ENCODE measurements around the gene ADAM12.

ADAM12 gene

GRCh38 chr10:125999694-126000093 is 388.6 kb downstream of the ADAM12 start:
- H3K4me3 ChIP-seq (ENCODE audit: low read depth, low read length): no peak overlapping the region
- H3K36me3 ChIP-seq (ENCODE audit: insufficient read depth, low read length): no peaks in the 10 kb centered on the region
- no peak overlapping the region for H2AFZ ChIP-seq (ENCODE audit: low read length, unreplicated experiment)
- no peaks in the 10 kb centered on the region for H3K27me3 ChIP-seq (ENCODE audit: insufficient read depth, low read length)
- no peaks in the 10 kb centered on the region for H3K4me1 ChIP-seq (ENCODE audit: control insufficient read depth, insufficient read depth, low read length, unreplicated experiment)
- no peaks in the 10 kb centered on the region for H3K79me2 ChIP-seq (ENCODE audit: control insufficient read depth, insufficient read depth, low read length, unreplicated experiment)
- no peak overlapping the region for H3K27ac ChIP-seq (ENCODE audit: low read depth, low read length)

- Histone ChIP-seq H3K36me3 (ENCODE audit: insufficient read depth, low read length) (no peaks in the 10 kb centered on the region), H3K79me2 (ENCODE audit: control insufficient read depth, insufficient read depth, low read length, unreplicated experiment) (no peaks in the 10 kb centered on the region), H3K27me3 (ENCODE audit: insufficient read depth, low read length) (no peaks in the 10 kb centered on the region), H2AFZ (ENCODE audit: low read length, unreplicated experiment) (no peak overlapping the region), H3K4me1 (ENCODE audit: control insufficient read depth, insufficient read depth, low read length, unreplicated experiment) (no peaks in the 10 kb centered on the region), H3K4me3 (ENCODE audit: low read depth, low read length) (no peak overlapping the region), H3K27ac (ENCODE audit: low read depth, low read length) (no peak overlapping the region)
Measured at GRCh38 chr10:125997586-125997985, 390.7 kb downstream of the ADAM12 start.

GRCh38 chr10:125995726-125996304 is 392.5 kb downstream of the ADAM12 start:
- H3K27me3 ChIP-seq (ENCODE audit: insufficient read depth, low read length): no peaks in the 10 kb centered on the region
- no peaks in the 10 kb centered on the region for H3K4me1 ChIP-seq (ENCODE audit: control insufficient read depth, insufficient read depth, low read length, unreplicated experiment)
- no peak overlapping the region for H2AFZ ChIP-seq (ENCODE audit: low read length, unreplicated experiment)
- H3K27ac ChIP-seq (ENCODE audit: low read depth, low read length): no peak overlapping the region
- no peaks in the 10 kb centered on the region for H3K79me2 ChIP-seq (ENCODE audit: control insufficient read depth, insufficient read depth, low read length, unreplicated experiment)
- no peak overlapping the region for H3K4me3 ChIP-seq (ENCODE audit: low read depth, low read length)
- no peaks in the 10 kb centered on the region for H3K36me3 ChIP-seq (ENCODE audit: insufficient read depth, low read length)

GRCh38 chr10:125994601-125995000 is 393.7 kb downstream of the ADAM12 start:
- Histone ChIP-seq H3K4me1 (ENCODE audit: control insufficient read depth, insufficient read depth, low read length, unreplicated experiment) (no peaks in the 10 kb centered on the region), H3K27ac (ENCODE audit: low read depth, low read length) (no peak overlapping the region), H3K4me3 (ENCODE audit: low read depth, low read length) (no peak overlapping the region), H2AFZ (ENCODE audit: low read length, unreplicated experiment) (no peak overlapping the region), H3K79me2 (ENCODE audit: control insufficient read depth, insufficient read depth, low read length, unreplicated experiment) (no peaks in the 10 kb centered on the region), H3K36me3 (ENCODE audit: insufficient read depth, low read length) (no peaks in the 10 kb centered on the region), H3K27me3 (ENCODE audit: insufficient read depth, low read length) (no peaks in the 10 kb centered on the region)

- H3K27ac ChIP-seq (ENCODE audit: low read depth, low read length): no peak overlapping the region
- no peaks in the 10 kb centered on the region for H3K79me2 ChIP-seq (ENCODE audit: control insufficient read depth, insufficient read depth, low read length, unreplicated experiment)
- H3K4me3 ChIP-seq (ENCODE audit: low read depth, low read length): no peak overlapping the region
- H3K4me1 ChIP-seq (ENCODE audit: control insufficient read depth, insufficient read depth, low read length, unreplicated experiment): no peaks in the 10 kb centered on the region
- no peaks in the 10 kb centered on the region for H3K36me3 ChIP-seq (ENCODE audit: insufficient read depth, low read length)
- no peak overlapping the region for H2AFZ ChIP-seq (ENCODE audit: low read length, unreplicated experiment)
- no peaks in the 10 kb centered on the region for H3K27me3 ChIP-seq (ENCODE audit: insufficient read depth, low read length)
Measured at GRCh38 chr10:125992254-125992653, 396.0 kb downstream of the ADAM12 start.

- Histone ChIP-seq H2AFZ (ENCODE audit: low read length, unreplicated experiment) (no peak overlapping the region), H3K27me3 (ENCODE audit: insufficient read depth, low read length) (no peaks in the 10 kb centered on the region), H3K27ac (ENCODE audit: low read depth, low read length) (no peak overlapping the region), H3K36me3 (ENCODE audit: insufficient read depth, low read length) (no peaks in the 10 kb centered on the region), H3K79me2 (ENCODE audit: control insufficient read depth, insufficient read depth, low read length, unreplicated experiment) (no peaks in the 10 kb centered on the region), H3K4me3 (ENCODE audit: low read depth, low read length) (no peak overlapping the region), H3K4me1 (ENCODE audit: control insufficient read depth, insufficient read depth, low read length, unreplicated experiment) (no peaks in the 10 kb centered on the region)
Measured at GRCh38 chr10:125991392-125991791, 396.9 kb downstream of the ADAM12 start.

- H3K27ac ChIP-seq (ENCODE audit: low read depth, low read length): no peak overlapping the region
- H3K4me1 ChIP-seq (ENCODE audit: control insufficient read depth, insufficient read depth, low read length, unreplicated experiment): no peaks in the 10 kb centered on the region
- H3K4me3 ChIP-seq (ENCODE audit: low read depth, low read length): no peak overlapping the region
- no peak overlapping the region for H2AFZ ChIP-seq (ENCODE audit: low read length, unreplicated experiment)
- no peaks in the 10 kb centered on the region for H3K27me3 ChIP-seq (ENCODE audit: insufficient read depth, low read length)
- H3K79me2 ChIP-seq (ENCODE audit: control insufficient read depth, insufficient read depth, low read length, unreplicated experiment): no peaks in the 10 kb centered on the region
- H3K36me3 ChIP-seq (ENCODE audit: insufficient read depth, low read length): no peaks in the 10 kb centered on the region
Measured at GRCh38 chr10:125990974-125991373, 397.3 kb downstream of the ADAM12 start.

- Histone ChIP-seq H3K27ac (ENCODE audit: low read depth, low read length) (no peak overlapping the region), H2AFZ (ENCODE audit: low read length, unreplicated experiment) (no peak overlapping the region), H3K27me3 (ENCODE audit: insufficient read depth, low read length) (no peaks in the 10 kb centered on the region), H3K4me3 (ENCODE audit: low read depth, low read length) (no peak overlapping the region), H3K36me3 (ENCODE audit: insufficient read depth, low read length) (no peaks in the 10 kb centered on the region), H3K4me1 (ENCODE audit: control insufficient read depth, insufficient read depth, low read length, unreplicated experiment) (no peaks in the 10 kb centered on the region), H3K79me2 (ENCODE audit: control insufficient read depth, insufficient read depth, low read length, unreplicated experiment) (no peaks in the 10 kb centered on the region)
Measured at GRCh38 chr10:125989791-125990190, 398.5 kb downstream of the ADAM12 start.

- H3K36me3 ChIP-seq (ENCODE audit: insufficient read depth, low read length): no peaks in the 10 kb centered on the region
- H2AFZ ChIP-seq (ENCODE audit: low read length, unreplicated experiment): no peak overlapping the region
- no peak overlapping the region for H3K4me3 ChIP-seq (ENCODE audit: low read depth, low read length)
- H3K79me2 ChIP-seq (ENCODE audit: control insufficient read depth, insufficient read depth, low read length, unreplicated experiment): no peaks in the 10 kb centered on the region
- H3K27me3 ChIP-seq (ENCODE audit: insufficient read depth, low read length): no peaks in the 10 kb centered on the region
- no peak overlapping the region for H3K27ac ChIP-seq (ENCODE audit: low read depth, low read length)
- no peaks in the 10 kb centered on the region for H3K4me1 ChIP-seq (ENCODE audit: control insufficient read depth, insufficient read depth, low read length, unreplicated experiment)
Measured at GRCh38 chr10:125985557-125986240, 402.6 kb downstream of the ADAM12 start.

- Histone ChIP-seq H2AFZ (ENCODE audit: low read length, unreplicated experiment) (no peak overlapping the region), H3K27ac (ENCODE audit: low read depth, low read length) (no peak overlapping the region), H3K4me3 (ENCODE audit: low read depth, low read length) (no peak overlapping the region), H3K27me3 (ENCODE audit: insufficient read depth, low read length) (no peaks in the 10 kb centered on the region), H3K79me2 (ENCODE audit: control insufficient read depth, insufficient read depth, low read length, unreplicated experiment) (no peaks in the 10 kb centered on the region), H3K36me3 (ENCODE audit: insufficient read depth, low read length) (no peaks in the 10 kb centered on the region), H3K4me1 (ENCODE audit: control insufficient read depth, insufficient read depth, low read length, unreplicated experiment) (no peaks in the 10 kb centered on the region)
Measured at GRCh38 chr10:125984865-125985495, 403.3 kb downstream of the ADAM12 start.

GRCh38 chr10:125984346-125984745 is 403.9 kb downstream of the ADAM12 start:
- no peaks in the 10 kb centered on the region for H3K27me3 ChIP-seq (ENCODE audit: insufficient read depth, low read length)
- H3K27ac ChIP-seq (ENCODE audit: low read depth, low read length): no peak overlapping the region
- no peaks in the 10 kb centered on the region for H3K79me2 ChIP-seq (ENCODE audit: control insufficient read depth, insufficient read depth, low read length, unreplicated experiment)
- no peak overlapping the region for H3K4me3 ChIP-seq (ENCODE audit: low read depth, low read length)
- no peak overlapping the region for H2AFZ ChIP-seq (ENCODE audit: low read length, unreplicated experiment)
- no peaks in the 10 kb centered on the region for H3K4me1 ChIP-seq (ENCODE audit: control insufficient read depth, insufficient read depth, low read length, unreplicated experiment)
- no peaks in the 10 kb centered on the region for H3K36me3 ChIP-seq (ENCODE audit: insufficient read depth, low read length)
